Measurements from ENCODE around the gene OTOS.

The OTOS gene

DNA sequence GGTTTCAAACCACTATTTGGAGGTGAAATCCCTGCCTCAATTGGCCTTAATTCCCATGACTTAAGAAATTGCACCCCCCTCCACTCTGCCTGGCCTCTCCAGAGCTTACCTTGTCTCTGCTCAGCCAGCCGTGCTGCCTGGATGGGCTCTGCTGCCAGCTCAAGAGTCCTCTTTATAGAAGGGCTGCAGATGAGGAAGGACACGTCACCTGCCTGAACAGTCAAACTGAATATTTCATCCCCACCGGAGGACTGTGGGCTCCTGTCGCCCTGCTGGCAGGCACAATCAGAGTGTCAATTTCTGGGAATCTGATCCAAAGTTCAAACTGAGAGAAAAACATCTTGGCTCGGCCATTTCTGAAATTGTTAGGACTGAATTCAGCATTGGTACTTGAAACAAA lies at the start of gene OTOS:
Gene OTOS, minus strand, starts transcription at position 148 of the 400 bp plus-strand sequence. CDS start 332 bp downstream, outside the sequence.
- DNase-seq, result no peak

DNA sequence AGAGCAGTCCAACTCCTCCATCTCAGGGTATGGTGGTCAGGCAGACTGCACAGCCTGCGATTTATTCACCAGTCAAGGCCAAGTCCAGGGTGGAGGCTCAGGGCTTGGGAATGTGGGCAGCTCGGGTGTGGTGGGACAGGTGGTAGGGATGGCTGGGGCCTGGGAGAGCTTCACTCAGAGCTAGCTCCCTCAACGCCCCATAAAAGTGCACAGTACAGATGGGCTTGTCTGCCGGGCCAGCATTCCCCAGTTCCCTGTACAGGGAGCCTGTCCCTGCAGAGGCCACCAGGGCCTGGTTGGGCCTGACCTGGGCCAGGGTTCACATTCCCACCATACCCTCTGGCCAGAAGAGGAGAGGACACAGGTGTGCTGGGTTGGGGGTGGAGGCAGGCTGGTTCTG lies 49.2 kb upstream of the OTOS start:
- no peak for DNase-seq

DNA sequence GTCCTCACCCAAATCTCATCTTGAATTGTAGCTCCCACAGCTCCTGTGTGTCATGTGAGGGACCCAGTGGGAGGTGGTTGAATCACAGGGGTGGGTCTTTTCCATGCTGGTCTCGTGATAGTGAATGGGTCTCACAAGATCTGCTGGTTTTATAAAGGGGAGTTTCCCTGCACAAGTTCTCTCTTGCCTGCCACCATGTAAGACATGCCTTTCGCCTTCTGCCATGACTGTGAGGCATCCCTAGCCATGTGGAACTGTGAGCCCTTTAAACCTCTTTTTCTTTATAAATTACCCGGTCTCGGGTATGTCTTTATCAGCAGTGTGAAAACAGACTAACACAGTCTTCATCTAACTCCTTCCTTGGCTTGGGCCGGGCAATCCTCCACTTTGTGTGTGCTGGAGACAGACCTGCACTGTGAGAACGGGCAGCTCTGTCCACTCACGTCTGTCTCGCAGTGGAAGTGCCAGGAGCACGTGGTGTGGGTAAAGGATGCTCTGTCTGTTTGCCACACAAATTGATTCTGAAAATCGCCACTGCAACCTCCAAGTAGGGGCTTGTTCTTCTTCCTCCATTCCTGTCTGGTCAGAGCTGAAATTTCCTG lies 47.6 kb upstream of the OTOS start:
- DNase-seq, result no peak

- no peak for DNase-seq
Observed at GRCh38 chr2:240186191-240186725, 45.8 kb upstream of the OTOS start.

GRCh38 chr2:240184656-240185055 lies 44.2 kb upstream of the OTOS start:
- DNase-seq, result no peak

GRCh38 chr2:240183875-240184590 lies 43.6 kb upstream of the OTOS start:
- no peak for DNase-seq

DNA sequence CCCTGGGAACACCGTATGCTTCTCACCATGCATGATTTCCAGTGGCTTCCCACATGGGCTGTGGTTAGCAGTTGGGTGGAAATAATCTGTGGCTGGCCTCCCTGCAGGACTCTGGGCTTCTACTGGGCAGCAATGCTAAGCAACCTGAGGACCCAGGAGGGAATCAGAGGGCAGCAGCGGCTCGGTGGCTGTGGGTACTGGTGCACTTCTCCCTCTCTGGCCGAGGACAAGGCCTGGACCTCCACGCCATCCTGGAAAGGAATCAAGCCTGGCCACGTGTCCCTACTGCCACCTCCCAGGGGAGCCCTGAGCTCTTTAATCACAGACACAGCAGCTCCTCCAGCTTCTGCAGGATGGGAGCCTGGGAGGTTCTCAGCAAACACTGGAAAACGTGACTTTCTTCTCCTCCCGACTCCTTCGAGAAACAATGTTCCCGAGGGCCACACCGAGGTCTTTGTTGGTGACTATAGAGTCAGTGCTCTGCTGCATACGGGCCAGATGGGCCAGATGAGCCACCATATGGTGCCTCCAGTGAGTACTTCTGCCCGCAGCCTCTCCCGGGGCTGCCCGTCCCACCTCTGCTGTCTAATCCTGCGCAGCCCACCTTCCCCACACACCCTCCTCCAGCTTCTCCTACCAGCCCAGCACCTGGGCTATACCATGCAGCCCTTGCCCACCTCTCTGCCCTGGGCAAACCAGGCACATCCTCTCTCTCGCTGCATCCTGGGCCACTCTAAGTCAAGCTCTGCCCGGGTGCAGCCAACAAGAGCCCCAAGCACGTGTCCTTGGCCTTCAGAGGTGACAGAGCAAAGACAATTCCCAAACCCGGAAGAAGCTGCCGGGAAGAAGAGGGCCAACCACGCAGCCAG lies 42.8 kb upstream of the OTOS start:
- no peak for DNase-seq

DNA sequence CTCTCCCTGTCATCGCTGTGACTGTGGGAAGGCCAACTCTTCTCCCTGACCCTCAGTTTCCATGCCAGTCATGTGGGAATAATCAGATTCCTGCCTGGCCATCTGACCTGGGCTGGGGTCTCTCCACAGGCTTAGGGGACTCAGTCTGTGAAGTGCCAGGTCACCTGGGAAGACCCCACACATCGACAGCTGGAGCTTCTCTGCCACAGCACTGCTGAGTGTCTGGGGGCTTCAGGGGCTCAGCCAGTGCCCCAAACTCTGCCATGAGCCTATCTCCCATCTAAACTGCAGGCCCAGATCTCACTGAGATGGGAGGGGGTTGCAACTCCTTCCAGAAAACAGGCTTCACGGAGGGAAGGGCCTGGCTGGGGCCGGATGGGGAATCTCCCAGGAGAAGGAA lies 42.0 kb upstream of the OTOS start:
- no peak for DNase-seq

GRCh38 chr2:240182001-240182400 lies 41.5 kb upstream of the OTOS start:
- DNase-seq, result no peak

DNA sequence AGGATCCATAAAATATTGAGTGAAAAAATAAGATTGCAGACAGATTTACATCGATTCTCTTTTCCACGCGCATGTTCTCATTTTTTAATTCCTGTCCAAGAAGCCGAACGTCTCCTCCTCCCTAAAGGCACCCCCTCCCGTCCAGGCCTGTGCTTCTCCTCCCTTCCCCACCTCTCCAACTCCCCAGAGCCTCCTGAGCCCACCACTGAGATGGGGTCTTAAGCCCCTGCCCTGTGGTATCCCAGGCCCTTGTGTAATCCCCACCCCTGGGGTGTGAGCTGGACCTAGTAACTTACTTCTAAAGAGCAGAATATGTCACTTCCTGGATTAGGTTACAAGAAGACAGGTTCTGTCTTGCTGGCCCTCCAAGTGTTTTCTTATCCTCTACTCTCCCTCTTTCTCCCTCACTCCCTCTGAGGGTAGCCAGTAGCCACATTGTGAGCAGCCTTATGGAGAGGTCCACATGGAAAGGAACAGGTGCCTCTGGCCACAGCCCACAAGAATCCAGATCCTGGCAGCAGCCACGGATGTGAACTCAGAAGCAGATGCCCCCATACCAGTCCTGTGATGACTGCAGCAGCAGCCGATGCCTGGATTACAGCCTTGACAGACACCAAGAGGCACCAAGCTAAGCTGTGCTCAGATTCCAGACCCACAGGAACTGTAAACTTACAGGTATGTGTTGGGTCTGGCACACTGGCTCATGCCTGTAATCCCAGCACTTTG lies 39.6 kb upstream of the OTOS start:
- no peak for DNase-seq

GRCh38 chr2:240179186-240179815 lies 38.8 kb upstream of the OTOS start:
- DNase-seq, result no peak

- no peak for DNase-seq
Observed at GRCh38 chr2:240178564-240178963, 38.1 kb upstream of the OTOS start.

- no peak for DNase-seq
Observed at GRCh38 chr2:240174496-240174895, 34.0 kb upstream of the OTOS start.

DNA sequence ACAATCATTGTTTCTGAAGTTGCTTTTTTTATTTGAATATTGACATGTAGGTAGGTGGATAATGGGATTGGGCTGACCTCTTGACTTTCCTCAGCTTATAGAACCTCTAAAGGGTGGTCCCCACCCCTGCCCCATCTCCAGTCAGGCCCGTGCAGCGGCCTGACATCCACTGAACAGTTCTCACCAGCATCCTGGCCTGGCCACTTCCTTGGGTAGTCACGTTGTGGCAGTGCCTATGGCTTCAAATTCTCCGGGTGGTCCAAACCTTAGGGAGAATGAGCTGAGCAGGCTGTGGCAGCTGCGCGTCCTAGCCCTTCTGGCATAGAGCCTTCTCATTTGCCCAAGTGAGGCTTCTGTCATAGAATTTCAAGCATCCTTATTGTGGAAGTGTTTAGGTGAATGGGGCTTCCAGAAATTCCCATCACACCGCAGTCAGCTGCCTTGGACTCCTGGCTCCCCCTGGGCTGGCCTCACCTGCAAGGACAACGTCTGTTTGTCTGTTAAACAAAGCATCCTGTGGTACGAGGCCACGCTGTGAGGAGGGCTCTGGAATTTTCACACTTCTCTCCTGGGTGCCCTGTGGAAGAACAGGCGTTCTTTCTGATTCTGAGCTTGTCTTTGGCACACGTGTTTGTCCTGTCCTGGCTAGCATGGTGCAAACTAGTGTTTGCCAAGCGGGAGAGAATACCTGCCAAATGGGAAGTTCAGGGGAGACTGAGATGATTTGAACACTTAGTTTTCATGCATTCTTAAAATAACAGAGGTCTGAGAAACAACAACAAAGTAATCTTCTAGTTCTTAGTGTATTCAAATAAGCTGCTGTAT lies 31.8 kb upstream of the OTOS start:
- DNase-seq, result no peak

- DNase-seq, result no peak
Observed at GRCh38 chr2:240170883-240171282, 30.4 kb upstream of the OTOS start.

GRCh38 chr2:240170354-240170735 lies 29.9 kb upstream of the OTOS start:
- DNase-seq, result no peak

- DNase-seq, result no peak
Observed at GRCh38 chr2:240169486-240170353, 29.3 kb upstream of the OTOS start.

DNA sequence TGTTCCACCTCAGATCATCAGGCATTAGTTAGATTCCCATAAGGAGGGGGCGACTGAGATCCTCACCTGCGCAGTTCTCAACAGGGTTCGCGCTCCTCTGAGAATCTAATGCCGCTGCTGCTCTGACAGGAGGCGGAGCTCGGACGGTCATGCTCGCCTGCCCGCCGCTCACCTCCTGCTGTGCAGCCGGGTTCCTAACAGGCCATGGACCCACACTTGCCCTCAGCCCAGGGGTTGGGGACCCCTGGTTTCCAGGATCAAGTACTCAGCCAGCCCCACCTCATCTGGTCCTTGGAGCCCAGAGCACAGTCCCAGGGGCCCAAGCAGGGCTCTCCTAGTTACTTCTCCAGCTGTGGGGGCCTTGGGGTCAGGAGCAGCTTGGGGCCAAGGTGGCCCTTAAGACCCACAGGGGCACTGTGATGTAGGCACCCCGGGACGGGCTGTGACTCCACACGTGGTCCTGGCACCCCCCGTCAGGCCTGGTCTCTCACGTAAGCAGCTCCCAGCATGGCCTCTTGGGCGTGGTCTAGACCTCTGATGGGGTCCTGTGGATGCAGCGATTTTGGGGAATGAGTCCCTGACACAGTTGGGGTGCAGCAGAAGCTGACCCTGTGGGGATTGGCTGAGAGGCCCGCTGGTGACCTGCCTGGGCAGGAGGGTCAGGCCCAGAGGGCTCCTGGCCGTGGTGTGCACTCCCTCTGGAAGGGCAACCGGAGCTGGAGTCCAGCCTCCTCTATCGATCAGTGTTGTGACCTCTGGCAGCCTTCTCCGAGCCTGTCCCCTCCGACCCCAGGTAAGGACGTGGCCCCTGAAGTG lies 28.3 kb upstream of the OTOS start:
- DNase-seq, result no peak

DNA sequence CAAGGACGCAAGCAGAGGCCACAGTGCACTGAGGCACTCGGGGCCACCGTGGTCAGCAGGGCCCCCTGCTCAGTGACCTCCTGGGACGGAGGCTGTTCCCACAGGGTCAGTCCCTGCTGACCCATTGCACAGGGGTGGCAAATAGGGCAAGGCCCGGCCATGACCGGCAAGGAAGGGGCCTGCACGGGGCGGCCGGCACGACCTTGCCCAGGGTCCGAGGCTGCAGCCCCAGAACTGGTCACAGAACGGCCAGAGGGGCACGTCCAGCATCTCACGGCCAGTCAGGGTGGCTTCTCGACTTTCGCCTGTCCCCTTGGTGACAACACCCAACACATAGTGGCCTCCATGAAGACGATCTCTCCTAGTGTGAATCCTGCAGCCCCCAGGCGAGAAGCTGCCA lies 27.6 kb upstream of the OTOS start:
- no peak for DNase-seq

DNA sequence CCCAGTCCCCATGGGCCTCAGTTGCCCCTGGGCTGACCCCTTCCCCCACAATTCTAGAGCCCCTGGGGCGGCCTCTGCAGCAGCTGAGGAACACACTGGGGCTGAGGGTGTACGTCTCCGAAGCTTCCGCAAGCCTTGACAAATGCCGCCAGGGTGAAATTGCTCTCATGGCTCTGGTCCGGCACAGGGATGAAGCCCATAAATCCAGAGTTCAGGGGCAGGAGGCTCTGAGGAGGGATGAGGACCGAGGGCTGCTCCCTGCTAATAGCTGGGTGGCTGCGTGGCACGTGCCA lies 27.1 kb upstream of the OTOS start:
- DNase-seq, result no peak
